Islet precursor cell (in vitro differentiated cells): ENCODE measurements around the gene ENO1.
A peak's percentile ranks its signal among the peaks of the same experiment; 100 is the strongest.
"Not testable (repeated sequence)": the region's sequence is repeated elsewhere in the genome, so short reads cannot be mapped to it uniquely, and the experiment has no call there.

ENCODE experiments used
- DNase-seq: peaks from one replicate; pipeline ENCODE4 v3.0.0-alpha.2; 2018

The ENO1 gene

GRCh38 chr1:8878448-8878697 lies at the start of gene ENO1:
TSS of gene ENO1 (minus strand) at chr1:8878686. CDS start at chr1:8874908, 3,778 bp downstream.
- DNase-seq: no peak

DNA sequence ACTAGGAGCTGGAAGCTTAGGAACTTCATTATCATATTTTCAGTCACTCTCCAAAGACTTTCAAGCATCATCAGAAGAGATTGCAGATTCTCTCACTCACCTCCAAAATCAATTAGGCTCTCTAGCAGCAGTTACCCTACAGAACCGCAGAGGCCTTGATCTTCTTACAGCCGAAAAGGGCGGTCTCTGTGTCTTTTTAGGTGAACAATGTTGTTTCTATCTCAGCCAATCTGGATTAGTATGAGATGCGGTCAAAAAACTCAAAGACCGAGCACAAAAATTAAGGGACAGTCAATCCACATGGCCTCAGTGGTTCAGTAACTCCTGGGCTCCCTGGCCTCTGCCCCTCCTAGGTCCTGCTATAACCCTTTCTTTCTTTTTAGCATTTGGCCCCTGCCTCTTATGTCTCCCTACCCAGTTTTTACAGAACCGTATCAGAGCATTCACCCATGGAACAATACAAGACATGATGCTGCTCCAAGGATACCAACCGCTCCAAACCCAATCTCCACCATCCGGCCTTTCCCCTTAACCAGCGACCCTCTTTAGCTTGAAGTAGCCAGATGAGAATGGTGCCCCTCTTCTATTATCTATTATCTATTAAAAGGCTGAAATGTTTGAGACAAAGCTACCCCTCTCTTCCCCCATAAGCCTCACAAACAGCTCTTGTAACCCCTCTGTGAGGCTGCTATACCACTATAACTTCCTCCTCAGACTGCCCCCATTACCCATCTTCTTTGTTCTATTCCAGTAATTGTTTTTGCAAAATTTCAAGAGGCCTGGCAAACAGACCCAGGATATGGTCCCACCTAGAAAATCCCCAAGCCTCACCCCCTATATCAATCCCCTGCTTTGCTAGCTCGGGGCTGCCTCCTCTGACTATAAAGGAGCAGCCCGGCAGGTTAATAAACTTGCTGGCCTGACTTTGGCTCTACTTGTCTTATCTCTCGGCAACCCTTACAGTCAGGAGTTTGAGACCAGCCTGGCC lies 48.5 kb upstream of the ENO1 start:
- no peak for DNase-seq

DNA sequence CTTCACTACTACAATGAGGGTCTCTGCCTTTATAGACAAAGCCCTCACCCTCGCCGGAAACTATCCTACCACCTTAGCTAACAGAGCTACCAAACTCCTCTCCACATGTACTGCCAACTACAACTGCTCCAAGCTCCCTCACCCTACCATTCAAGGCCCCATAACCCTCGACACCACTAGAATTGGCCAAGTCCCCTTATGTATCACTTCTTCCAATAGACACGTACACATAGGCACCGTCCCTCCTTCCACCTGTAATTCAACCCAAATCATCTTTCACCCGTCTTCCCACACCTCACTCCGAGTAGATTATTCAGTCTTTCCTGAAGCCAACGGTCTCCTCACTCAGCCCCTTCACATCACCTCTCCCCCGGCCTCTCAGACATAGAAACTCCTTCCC lies 47.5 kb upstream of the ENO1 start:
- no peak for DNase-seq

DNA sequence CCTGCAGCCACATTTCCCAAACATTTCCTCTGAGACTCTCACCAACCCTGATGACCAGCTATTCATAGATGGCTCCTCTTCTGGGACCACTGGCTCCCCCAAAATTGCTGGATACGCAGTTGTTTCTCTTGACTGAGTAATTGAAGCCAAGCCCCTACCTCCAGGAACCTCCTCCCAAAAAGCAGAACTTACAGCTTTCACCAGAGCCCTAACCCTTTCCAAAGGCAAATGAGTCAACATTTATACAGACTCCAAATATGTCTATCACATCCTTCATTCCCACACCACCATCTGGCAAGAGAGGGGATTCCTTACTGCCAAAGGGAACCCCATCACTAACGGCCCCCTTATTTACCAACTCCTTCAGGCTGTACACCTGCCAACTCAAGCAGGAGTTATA lies 46.9 kb upstream of the ENO1 start:
- DNase-seq: no peak

DNA sequence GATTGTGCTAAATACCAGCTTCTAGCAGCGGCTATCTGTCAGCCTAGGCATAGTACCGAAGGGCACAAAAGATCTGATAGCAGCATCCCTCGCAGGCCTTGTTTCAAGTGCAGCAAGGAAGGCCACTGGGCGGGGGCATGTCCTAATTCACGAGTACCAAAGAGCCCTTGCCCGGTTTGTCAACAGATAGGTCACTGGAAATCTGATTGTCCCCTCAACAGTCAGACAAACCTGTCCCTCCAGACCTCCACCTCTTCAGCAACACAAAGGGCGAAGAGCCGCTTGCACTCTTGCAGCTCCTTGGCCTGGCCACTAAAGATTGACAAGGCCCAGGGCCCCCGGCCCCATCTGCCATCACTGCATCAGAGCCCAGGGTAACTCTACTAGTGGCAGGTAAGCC lies 44.5 kb upstream of the ENO1 start:
- no peak for DNase-seq

GRCh38 chr1:8917536-8917935 lies 39.0 kb upstream of the ENO1 start:
- not testable (repeated sequence) for DNase-seq

DNA sequence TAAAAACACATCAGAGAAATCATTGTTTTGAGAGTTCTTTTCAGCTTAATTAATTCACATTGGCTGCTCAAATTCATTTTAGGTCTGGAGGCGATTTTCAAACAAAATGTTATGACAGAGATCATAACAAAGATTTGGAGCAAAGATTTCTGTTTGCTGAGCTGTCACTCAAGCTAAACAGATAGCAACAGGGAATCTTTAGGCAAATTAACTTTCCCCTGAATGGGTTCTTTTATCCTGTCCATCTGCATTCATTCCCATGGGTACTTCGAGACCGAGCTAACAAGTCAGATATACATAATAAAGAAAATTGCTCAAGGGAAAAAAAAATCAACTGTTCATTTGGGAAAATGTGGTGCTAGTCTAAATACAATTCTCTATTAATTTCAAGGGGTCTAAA lies 37.0 kb upstream of the ENO1 start:
- no peak for DNase-seq

DNA sequence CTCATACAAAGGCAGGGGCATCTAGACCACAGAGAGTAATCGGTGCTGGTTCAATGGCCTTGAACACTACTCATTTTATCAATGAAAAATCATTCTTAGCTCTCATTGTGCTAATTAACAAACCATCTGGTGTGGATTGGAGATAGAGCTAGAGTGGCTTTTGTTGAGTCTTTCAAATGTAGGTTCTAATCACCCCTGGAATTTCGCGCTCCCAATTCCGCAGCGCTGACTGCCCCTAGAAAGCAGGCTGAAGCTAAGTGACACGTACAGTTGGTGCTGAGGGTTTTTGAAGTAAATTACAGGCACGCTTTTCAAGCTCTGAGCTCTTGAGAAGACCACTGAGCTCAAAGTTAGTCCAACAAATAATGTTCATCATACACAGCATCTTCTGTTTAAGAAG lies 36.0 kb upstream of the ENO1 start:
- DNase-seq: no peak

- no peak for DNase-seq
Observed at GRCh38 chr1:8913457-8913856, 35.0 kb upstream of the ENO1 start.

- no peak for DNase-seq
Observed at GRCh38 chr1:8911416-8912309, 33.2 kb upstream of the ENO1 start.

- DNase-seq: no peak
Observed at GRCh38 chr1:8910914-8911313, 32.4 kb upstream of the ENO1 start.

- DNase-seq: no peak
Observed at GRCh38 chr1:8910331-8910730, 31.8 kb upstream of the ENO1 start.

DNA sequence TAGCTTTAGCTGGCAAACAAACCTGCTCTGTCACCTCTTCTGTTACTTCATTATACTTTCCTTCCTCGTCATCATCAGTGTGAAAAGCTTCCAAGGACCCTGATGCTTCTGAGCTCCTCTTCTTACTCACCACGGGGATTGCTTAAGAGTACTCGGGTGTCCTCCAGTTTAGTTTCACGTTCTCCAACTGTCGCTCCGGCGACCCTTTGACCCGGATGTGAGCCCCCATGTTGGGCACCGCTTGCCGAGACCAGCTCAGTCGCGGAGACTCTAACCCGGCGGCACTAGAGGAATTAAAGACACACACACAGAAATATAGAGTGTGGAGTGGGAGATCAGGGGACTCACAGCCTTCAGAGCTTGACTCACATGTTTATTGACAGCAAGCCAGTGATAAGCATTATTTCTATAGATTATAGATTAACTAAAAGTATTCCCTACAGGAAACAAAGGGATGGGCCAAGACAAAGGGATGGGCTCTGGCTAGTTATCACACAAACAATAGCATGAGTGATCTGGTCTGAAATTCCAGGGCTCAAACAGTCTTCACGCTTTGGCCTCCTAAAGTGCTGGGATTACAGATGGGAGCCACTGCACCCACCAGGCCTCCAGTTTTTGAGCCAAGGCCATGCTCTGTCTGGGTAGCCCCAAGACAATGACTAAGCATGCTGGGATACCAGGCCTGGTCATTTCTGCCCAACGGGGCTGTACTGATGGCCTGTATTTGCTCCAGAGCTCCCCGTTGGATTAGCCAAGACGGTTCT lies 30.1 kb upstream of the ENO1 start:
- no peak for DNase-seq

- DNase-seq: no peak
Observed at GRCh38 chr1:8905582-8906191, 27.2 kb upstream of the ENO1 start.

GRCh38 chr1:8903908-8904650 lies 25.6 kb upstream of the ENO1 start:
- DNase-seq: peak; percentile 97

DNA sequence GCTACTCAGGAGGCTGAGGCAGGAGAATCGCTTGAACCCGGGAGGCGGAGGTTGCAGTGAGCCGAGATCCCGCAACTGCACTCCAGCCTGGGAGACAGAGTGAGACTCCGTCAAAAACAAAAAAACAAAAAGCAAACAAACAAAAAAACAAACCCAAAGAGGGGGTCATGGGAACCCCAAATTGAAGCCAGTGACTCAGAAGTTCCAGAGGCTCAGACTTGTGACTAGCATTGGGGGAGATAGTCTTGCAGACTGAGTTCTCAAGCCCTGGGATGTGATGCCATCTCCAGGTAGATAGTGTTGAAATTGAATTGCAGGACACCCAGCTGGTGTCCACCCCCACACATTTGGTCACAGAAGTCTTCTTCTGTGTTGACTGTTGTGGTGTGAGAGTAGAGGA lies 24.9 kb upstream of the ENO1 start:
- DNase-seq: no peak

DNA sequence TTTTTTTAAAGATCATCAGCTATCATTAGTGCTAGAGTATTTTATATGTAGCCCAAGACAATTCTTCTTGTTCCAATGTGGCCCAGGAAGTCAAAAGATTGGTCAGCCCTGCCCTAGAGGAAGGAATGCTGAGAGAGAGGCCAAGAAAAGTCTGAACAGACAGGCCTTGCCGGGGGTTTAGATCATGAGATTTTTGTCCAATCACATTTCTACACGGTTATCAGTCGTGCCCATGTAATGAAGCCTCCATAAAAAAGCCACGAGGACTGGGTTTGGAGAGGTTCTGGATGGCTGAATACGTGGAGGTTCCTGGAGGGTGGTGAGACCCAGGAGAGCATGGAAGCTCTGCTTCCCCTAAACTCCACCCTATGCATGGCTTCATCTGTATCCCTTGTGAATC lies 24.3 kb upstream of the ENO1 start:
- no peak for DNase-seq

- not testable (repeated sequence) for DNase-seq
Observed at GRCh38 chr1:8900684-8901083, 22.2 kb upstream of the ENO1 start.

DNA sequence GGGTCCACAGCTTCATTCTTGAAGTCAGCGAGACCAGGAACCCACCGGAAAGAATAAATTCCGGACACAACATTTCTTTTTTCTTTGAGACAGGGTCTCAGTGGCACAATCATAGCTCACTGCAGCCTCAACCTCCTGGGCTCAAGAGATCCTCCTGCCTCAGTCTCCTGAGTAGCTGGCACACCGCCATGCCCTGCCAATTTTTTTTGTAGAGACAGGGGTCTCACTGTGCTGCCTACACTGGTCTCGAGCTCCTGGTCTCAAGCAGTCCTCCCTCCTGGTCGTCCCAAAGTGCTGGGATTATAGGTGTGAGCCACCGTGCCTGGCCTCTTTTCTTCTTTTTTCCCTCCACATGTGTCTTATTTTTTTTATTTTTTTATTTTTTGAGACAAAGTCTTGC lies 20.6 kb upstream of the ENO1 start:
- DNase-seq: no peak

DNA sequence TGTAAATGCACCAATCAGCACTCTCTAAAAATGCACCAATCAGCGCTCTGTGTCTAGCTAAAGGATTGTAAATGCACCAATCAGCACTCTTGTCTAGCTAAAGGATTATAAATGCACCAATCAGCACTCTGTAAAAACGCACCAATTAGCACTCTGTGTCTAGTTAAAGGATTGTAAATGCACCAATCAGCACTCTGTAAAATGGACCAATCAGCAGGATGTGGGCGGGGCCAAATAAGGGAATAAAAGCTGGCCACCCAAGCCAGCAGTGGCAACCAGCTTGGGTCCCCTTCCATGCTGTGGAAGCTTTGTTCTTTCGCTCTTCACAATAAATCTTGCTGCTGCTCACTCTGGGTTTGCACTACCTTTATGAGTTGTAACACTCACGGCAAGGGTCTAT lies 19.9 kb upstream of the ENO1 start:
- DNase-seq: not testable (repeated sequence)

DNA sequence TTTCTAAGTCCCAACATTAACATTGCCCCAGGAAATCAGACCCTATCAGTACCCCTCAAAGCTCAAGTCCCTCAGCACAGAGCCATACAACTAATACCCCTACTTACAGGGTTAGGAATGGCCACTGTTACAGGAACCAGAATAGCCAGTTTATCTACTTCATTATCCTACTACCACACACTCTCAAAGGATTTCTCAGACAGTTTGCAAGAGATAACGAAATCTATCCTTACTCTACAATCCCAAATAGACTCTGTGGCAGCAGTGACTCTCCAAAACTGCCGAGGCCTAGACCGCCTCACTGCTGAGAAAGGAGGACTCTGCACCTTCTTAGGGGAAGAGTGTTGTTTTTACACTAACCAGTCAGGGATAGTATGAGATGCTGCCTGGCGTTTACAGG lies 19.0 kb upstream of the ENO1 start:
- DNase-seq: not testable (repeated sequence)

- not testable (repeated sequence) for DNase-seq
Observed at GRCh38 chr1:8896775-8897174, 18.3 kb upstream of the ENO1 start.
